Measurements from ENCODE around the gene KCNIP1.

- TF ChIP-seq EZH2 (IDR thresholded peaks at IDR 0.05; ENCODE audit: borderline replicate concordance, insufficient read depth, low read length, poor library complexity, severe bottlenecking), result no peak
- TF ChIP-seq CTCF (IDR thresholded peaks at IDR 0.05; ENCODE audit: poor library complexity, severe bottlenecking), result no peak
- TF ChIP-seq EP300 (conservative IDR thresholded peaks at IDR 0.05; ENCODE audit: poor library complexity, severe bottlenecking), result no peak
- TF ChIP-seq MXI1 (conservative IDR thresholded peaks at IDR 0.05; ENCODE audit: poor library complexity, severe bottlenecking), result no peak
Measured at GRCh38 chr5:170757182-170757601, 253.4 kb downstream of the KCNIP1 start.
